GM23338 (cell line): ENCODE data around the gene IDUA. TPM values are rescaled to one million over a fixed set of nuclear protein-coding genes. Genes with fewer than 3 reads are reported as not detected.

Experiments used
- ATAC-seq: fragments of 200-7000 bp; cut with Tn5 transposase; 3 replicates; pipeline ENCODE4 v1.9.1; 2020
- DNase-seq: peaks from one replicate; pipeline ENCODE4 v3.0.0-alpha.2; 2015; ENCODE audit warnings: low spot score
- H2AFZ ChIP-seq: fragments of 200-600 bp; sonication (generic); 2 replicates; pipeline ENCODE4 v1.8.0; 2016; ENCODE audit warnings: antibody characterized with exemption, mild to moderate bottlenecking, moderate library complexity
- H3F3A ChIP-seq: fragments of 200-600 bp; sonication (generic); replicated peaks from 2 replicates; pipeline ENCODE4 v1.8.0; 2017; ENCODE audit warnings: antibody characterized with exemption, mixed run types, low read depth
- H3K27ac ChIP-seq: fragments of 200-600 bp; sonication (generic); 2 replicates; pipeline ENCODE4 v1.6.1; 2016; ENCODE audit warnings: low read depth
- H3K27me3 ChIP-seq: fragments of 200-600 bp; sonication (generic); 2 replicates; pipeline ENCODE4 v1.8.0; 2016; ENCODE audit warnings: mild to moderate bottlenecking, mixed run types, moderate library complexity; ENCODE audit not compliant: insufficient read depth
- H3K36me3 ChIP-seq: fragments of 200-600 bp; sonication (generic); 2 replicates; pipeline ENCODE4 v1.8.0; 2016; ENCODE audit warnings: mild to moderate bottlenecking; ENCODE audit not compliant: insufficient read depth
- H3K4me1 ChIP-seq: fragments of 200-600 bp; sonication (generic); 2 replicates; pipeline ENCODE4 v1.8.0; 2016; ENCODE audit warnings: mild to moderate bottlenecking, moderate library complexity; ENCODE audit not compliant: insufficient read depth
- H3K4me2 ChIP-seq: fragments of 200-600 bp; sonication (generic); 2 replicates; pipeline ENCODE4 v1.7.1; 2017; ENCODE audit warnings: mixed run types
- H3K4me3 ChIP-seq: fragments of 200-600 bp; sonication (generic); 2 replicates; pipeline ENCODE4 v1.6.1; 2016; ENCODE audit warnings: mixed run types
- H3K79me2 ChIP-seq: fragments of 200-600 bp; sonication (generic); replicated peaks from 2 replicates; pipeline ENCODE4 v1.8.0; 2017; ENCODE audit warnings: mild to moderate bottlenecking; ENCODE audit not compliant: insufficient read depth
- H3K9me2 ChIP-seq: fragments of 200-600 bp; sonication (generic); 2 replicates; pipeline ENCODE4 v1.8.0; 2017; ENCODE audit not compliant: insufficient read depth
- H4K20me1 ChIP-seq: fragments of 200-600 bp; sonication (generic); replicated peaks from 2 replicates; pipeline ENCODE4 v1.8.0; 2017; ENCODE audit warnings: mild to moderate bottlenecking; ENCODE audit not compliant: insufficient read depth
- H3K27ac Mint-ChIP-seq: 2 replicates; pipeline ENCODE4 v1.8.0; 2020; ENCODE audit warnings: inconsistent platforms, mild to moderate bottlenecking, moderate library complexity, mixed read lengths
- H3K27me3 Mint-ChIP-seq: 3 replicates; pipeline ENCODE4 v1.8.0; 2022; ENCODE audit warnings: low read depth, mild to moderate bottlenecking, moderate library complexity, mixed read lengths, inconsistent platforms; ENCODE audit not compliant: insufficient read depth, poor library complexity
- H3K36me3 Mint-ChIP-seq: 3 replicates; pipeline ENCODE4 v1.8.0; 2021; ENCODE audit warnings: low read depth, mild to moderate bottlenecking, inconsistent platforms, moderate library complexity, mixed read lengths
- H3K4me1 Mint-ChIP-seq: 3 replicates; pipeline ENCODE4 v1.8.0; 2020; ENCODE audit warnings: mild to moderate bottlenecking, inconsistent platforms, mixed read lengths
- H3K4me3 Mint-ChIP-seq: 3 replicates; pipeline ENCODE4 v1.8.0; 2021; ENCODE audit warnings: moderate library complexity, mild to moderate bottlenecking, inconsistent platforms, mixed read lengths
- H3K9me3 Mint-ChIP-seq: 3 replicates; pipeline ENCODE4 v1.8.0; 2020; ENCODE audit warnings: moderate library complexity, mild to moderate bottlenecking, inconsistent platforms, mixed read lengths
- CREB1 ChIP-seq: fragments of 250-450 bp; sonication (Bioruptor Pico); IDR thresholded peaks from 2 replicates; pipeline ENCODE4 v1.5.0; 2020; ENCODE audit warnings: low read depth, mild to moderate bottlenecking, moderate library complexity
- EZH2 ChIP-seq: fragments of 200-600 bp; sonication (generic); IDR thresholded peaks from one replicate; pipeline ENCODE4 v1.8.0; 2017; ENCODE audit warnings: antibody characterized with exemption, mild to moderate bottlenecking, low read depth; ENCODE audit not compliant: unreplicated experiment
- EZH2phosphoT487 ChIP-seq: fragments of 200-600 bp; sonication (generic); IDR thresholded peaks from one replicate; pipeline ENCODE4 v1.8.1; 2018; ENCODE audit warnings: antibody characterized with exemption; ENCODE audit not compliant: unreplicated experiment
- JUNB ChIP-seq: IDR thresholded peaks from one replicate; pipeline ENCODE4 v1.6.1; 2016; ENCODE audit warnings: antibody characterized with exemption; ENCODE audit not compliant: unreplicated experiment
- POLR2AphosphoS5 ChIP-seq: IDR thresholded peaks from 2 replicates; pipeline ENCODE4 v1.6.1; 2016; ENCODE audit warnings: antibody characterized with exemption, low read depth
- STAT1 ChIP-seq: IDR thresholded peaks from one replicate; pipeline ENCODE4 v1.6.1; 2016; ENCODE audit warnings: antibody characterized with exemption; ENCODE audit not compliant: unreplicated experiment
- polyA plus RNA-seq: library from polyadenylated mRNA; unstranded; fragments of >200 nt; fragmentation: Nextera tagmentation; extraction: Ambion mirVana; gene quantifications from 2 replicates; pipeline ENCODE4 v1.2.1, GENCODE V29; 2016
- total RNA-seq: library from RNA; depleted of rRNA; stranded (reverse); fragments of >200 nt; shearing (Covaris generic); gene quantifications from 2 replicates; pipeline ENCODE4 v1.2.3, GENCODE V29; 2014
- TF ChIP-seq, protein P1 (sequence below), 2 experiments: fragments of 200-600 bp in 1 of 2; sonication (generic) in 1 of 2; conservative IDR thresholded peaks; 2 replicates each; pipeline versions ENCODE4 v1.5.1 to v1.6.1; 2016 to 2017; ENCODE audit warnings: antibody characterized with exemption in 2 of 2, low read depth in 2 of 2, mild to moderate bottlenecking in 2 of 2, moderate library complexity in 1 of 2
- TF ChIP-seq, protein P2 (sequence below): IDR thresholded peaks from 2 replicates; pipeline ENCODE4 v1.6.1; 2016; ENCODE audit warnings: antibody characterized with exemption
- TF ChIP-seq, protein P3 (sequence below): IDR thresholded peaks from one replicate; pipeline ENCODE4 v1.6.1; 2018; ENCODE audit warnings: antibody characterized with exemption; ENCODE audit not compliant: unreplicated experiment

Gene IDUA
- total and polyA plus RNA-seq, 2 experiments from 2014 or later = 1.3 to 6.1 TPM

DNA sequence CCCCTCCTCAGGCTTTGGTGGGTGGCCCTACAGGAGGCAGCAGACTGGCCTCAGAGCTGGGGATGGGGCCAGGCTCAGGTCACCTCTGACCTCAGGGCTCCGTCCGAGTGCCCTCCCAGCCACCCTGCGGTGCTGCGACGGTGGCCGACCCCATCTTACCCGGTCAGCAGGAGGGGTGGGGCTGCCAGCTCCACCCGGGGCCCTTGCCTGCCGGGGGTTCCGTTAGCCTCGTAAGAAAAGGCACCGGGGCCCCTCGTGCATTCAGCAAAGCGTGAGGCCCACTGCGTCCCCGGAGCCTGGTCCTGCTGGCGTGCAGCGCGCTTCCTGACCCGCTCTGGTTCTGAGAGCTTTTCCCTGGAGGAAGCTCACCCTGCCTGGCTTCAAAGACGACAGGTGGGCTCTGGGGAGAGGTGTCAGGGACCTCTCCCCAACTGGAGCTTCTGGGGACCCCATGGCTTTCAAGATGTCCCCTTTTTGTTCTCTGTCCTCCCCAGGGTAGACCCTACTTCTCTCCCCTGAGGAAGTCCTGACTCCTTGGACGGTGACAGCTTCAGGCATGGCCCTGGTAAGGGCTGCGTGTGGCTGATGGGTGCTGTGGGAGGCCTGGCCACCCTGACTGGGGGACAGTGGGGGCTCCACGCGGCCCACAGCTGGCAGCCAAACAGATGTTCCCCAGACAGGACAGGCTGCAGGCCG, 40.5 kb downstream of the IDUA start:
- Mint-ChIP-seq H3K36me3 (peaks cover 13% of the 10 kb centered on the region), H3K27me3 (peaks cover 8% of the 10 kb centered on the region), H3K27ac (no peak overlapping the region), H3K4me1 (peaks cover 4% of the 10 kb centered on the region; the same call in 1 of the 3 replicates), H3K4me3 (no peak overlapping the region), H3K9me3 (no peaks in the 10 kb centered on the region; the same call in 2 of the 3 replicates)
- Histone ChIP-seq H3K9me2 (no peaks in the 10 kb centered on the region), H3K4me3 (no peak overlapping the region), H3K4me2 (no peak overlapping the region), H3K79me2 (no peaks in the 10 kb centered on the region), H2AFZ (no peak overlapping the region), H3K27me3 (no peaks in the 10 kb centered on the region), H3K27ac (no peak overlapping the region), H3K36me3 (no peaks in the 10 kb centered on the region; the same call in 1 of the 2 replicates), H4K20me1 (no peaks in the 10 kb centered on the region; the same call in 1 of the 2 replicates), H3K4me1 (no peaks in the 10 kb centered on the region), H3F3A (no peaks in the 10 kb centered on the region)
- DNase-seq (no peak), ATAC-seq (no peak)
- TF ChIP-seq, protein P1, sequence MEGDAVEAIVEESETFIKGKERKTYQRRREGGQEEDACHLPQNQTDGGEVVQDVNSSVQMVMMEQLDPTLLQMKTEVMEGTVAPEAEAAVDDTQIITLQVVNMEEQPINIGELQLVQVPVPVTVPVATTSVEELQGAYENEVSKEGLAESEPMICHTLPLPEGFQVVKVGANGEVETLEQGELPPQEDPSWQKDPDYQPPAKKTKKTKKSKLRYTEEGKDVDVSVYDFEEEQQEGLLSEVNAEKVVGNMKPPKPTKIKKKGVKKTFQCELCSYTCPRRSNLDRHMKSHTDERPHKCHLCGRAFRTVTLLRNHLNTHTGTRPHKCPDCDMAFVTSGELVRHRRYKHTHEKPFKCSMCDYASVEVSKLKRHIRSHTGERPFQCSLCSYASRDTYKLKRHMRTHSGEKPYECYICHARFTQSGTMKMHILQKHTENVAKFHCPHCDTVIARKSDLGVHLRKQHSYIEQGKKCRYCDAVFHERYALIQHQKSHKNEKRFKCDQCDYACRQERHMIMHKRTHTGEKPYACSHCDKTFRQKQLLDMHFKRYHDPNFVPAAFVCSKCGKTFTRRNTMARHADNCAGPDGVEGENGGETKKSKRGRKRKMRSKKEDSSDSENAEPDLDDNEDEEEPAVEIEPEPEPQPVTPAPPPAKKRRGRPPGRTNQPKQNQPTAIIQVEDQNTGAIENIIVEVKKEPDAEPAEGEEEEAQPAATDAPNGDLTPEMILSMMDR (conservative IDR thresholded peaks at IDR 0.05; ENCODE audit: low read depth in 2 of 2) = no peak
- TF ChIP-seq, protein P2, sequence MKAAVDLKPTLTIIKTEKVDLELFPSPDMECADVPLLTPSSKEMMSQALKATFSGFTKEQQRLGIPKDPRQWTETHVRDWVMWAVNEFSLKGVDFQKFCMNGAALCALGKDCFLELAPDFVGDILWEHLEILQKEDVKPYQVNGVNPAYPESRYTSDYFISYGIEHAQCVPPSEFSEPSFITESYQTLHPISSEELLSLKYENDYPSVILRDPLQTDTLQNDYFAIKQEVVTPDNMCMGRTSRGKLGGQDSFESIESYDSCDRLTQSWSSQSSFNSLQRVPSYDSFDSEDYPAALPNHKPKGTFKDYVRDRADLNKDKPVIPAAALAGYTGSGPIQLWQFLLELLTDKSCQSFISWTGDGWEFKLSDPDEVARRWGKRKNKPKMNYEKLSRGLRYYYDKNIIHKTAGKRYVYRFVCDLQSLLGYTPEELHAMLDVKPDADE = no peak
- no peak for TF ChIP-seq POLR2AphosphoS5
- no peak for TF ChIP-seq EZH2
- no peak for TF ChIP-seq JUNB
- no peak for TF ChIP-seq EZH2phosphoT487
- TF ChIP-seq STAT1 = no peak
- TF ChIP-seq CREB1 (CRISPR knock-in tag) = no peak
- TF ChIP-seq, protein P3, sequence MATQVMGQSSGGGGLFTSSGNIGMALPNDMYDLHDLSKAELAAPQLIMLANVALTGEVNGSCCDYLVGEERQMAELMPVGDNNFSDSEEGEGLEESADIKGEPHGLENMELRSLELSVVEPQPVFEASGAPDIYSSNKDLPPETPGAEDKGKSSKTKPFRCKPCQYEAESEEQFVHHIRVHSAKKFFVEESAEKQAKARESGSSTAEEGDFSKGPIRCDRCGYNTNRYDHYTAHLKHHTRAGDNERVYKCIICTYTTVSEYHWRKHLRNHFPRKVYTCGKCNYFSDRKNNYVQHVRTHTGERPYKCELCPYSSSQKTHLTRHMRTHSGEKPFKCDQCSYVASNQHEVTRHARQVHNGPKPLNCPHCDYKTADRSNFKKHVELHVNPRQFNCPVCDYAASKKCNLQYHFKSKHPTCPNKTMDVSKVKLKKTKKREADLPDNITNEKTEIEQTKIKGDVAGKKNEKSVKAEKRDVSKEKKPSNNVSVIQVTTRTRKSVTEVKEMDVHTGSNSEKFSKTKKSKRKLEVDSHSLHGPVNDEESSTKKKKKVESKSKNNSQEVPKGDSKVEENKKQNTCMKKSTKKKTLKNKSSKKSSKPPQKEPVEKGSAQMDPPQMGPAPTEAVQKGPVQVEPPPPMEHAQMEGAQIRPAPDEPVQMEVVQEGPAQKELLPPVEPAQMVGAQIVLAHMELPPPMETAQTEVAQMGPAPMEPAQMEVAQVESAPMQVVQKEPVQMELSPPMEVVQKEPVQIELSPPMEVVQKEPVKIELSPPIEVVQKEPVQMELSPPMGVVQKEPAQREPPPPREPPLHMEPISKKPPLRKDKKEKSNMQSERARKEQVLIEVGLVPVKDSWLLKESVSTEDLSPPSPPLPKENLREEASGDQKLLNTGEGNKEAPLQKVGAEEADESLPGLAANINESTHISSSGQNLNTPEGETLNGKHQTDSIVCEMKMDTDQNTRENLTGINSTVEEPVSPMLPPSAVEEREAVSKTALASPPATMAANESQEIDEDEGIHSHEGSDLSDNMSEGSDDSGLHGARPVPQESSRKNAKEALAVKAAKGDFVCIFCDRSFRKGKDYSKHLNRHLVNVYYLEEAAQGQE = no peak
